ENCODE results near the gene WWOX.

- no peak for TF ChIP-seq POLR2A (IDR thresholded peaks at IDR 0.05; ENCODE audit: low read depth, low read length)
- no peak for TF ChIP-seq POLR2AphosphoS5 (IDR thresholded peaks at IDR 0.05; ENCODE audit: low read depth, low read length)
- TF ChIP-seq SPI1 (IDR thresholded peaks at IDR 0.05; ENCODE audit: low read depth, low read length), result no peak
- no peak for TF ChIP-seq TAF1 (IDR thresholded peaks at IDR 0.05; ENCODE audit: low read depth, low read length)
- no peak for TF ChIP-seq PAX5 (IDR thresholded peaks at IDR 0.05; ENCODE audit: insufficient read depth, low read length, severe bottlenecking)
- TF ChIP-seq POU2F2 (IDR thresholded peaks at IDR 0.05; ENCODE audit: low read depth, low read length), result no peak
These were observed 977.9 kb downstream of the WWOX start for GRCh38 chr16:79077346-79077745.

Measured in GM12891 (cell line).